Measurements from ENCODE around the gene SLCO2A1. TPM values are rescaled to one million over a fixed set of nuclear protein-coding genes. Genes with fewer than 3 reads are reported as not detected.

The SLCO2A1 gene
- total RNA-seq, 4 donors from 2014 or later = 15.0 to 33.0 (median 19.2) TPM

GRCh38 chr3:133992381-133992780 lies 37.3 kb downstream of the SLCO2A1 start:
- H3K27ac ChIP-seq = no peak overlapping the region
- no peaks in the 10 kb centered on the region for H3K27me3 ChIP-seq
- H3K4me3 ChIP-seq = no peak overlapping the region
- no peak for TF ChIP-seq CTCF (IDR thresholded peaks at IDR 0.05)
- TF ChIP-seq POLR2A (IDR thresholded peaks at IDR 0.05) = no peak
- no peaks in the 10 kb centered on the region for H3K36me3 ChIP-seq
- H3K4me1 ChIP-seq = no peaks in the 10 kb centered on the region
- H3K9me3 ChIP-seq = no peaks in the 10 kb centered on the region
- DNase-seq = no peak

- Histone ChIP-seq H3K4me1 (no peaks in the 10 kb centered on the region), H3K4me3 (no peak overlapping the region), H3K27ac (no peak overlapping the region), H3K27me3 (no peaks in the 10 kb centered on the region), H3K9me3 (no peaks in the 10 kb centered on the region), H3K36me3 (no peaks in the 10 kb centered on the region)
- no peak for DNase-seq
- TF ChIP-seq CTCF (IDR thresholded peaks at IDR 0.05) (no peak), POLR2A (IDR thresholded peaks at IDR 0.05) (no peak)
Measured at GRCh38 chr3:133991637-133992036, 38.1 kb downstream of the SLCO2A1 start.

- no peak overlapping the region for H3K27ac ChIP-seq
- no peaks in the 10 kb centered on the region for H3K36me3 ChIP-seq
- no peak for DNase-seq
Measured at GRCh38 chr3:133991209-133991608, 38.5 kb downstream of the SLCO2A1 start.

GRCh38 chr3:133989936-133990702 lies 39.6 kb downstream of the SLCO2A1 start:
- no peaks in the 10 kb centered on the region for H3K9me3 ChIP-seq
- H3K27me3 ChIP-seq = no peaks in the 10 kb centered on the region
- no peaks in the 10 kb centered on the region for H3K4me1 ChIP-seq
- no peak overlapping the region for H3K4me3 ChIP-seq
- H3K36me3 ChIP-seq = no peaks in the 10 kb centered on the region
- no peak overlapping the region for H3K27ac ChIP-seq
- no peak for TF ChIP-seq CTCF (IDR thresholded peaks at IDR 0.05)
- no peak for TF ChIP-seq POLR2A (IDR thresholded peaks at IDR 0.05)
- DNase-seq = no peak

More at GRCh38 chr3:133991209-133991608, 38.5 kb downstream of the SLCO2A1 start:
- Histone ChIP-seq H3K27me3 (no peaks in the 10 kb centered on the region), H3K4me1 (no peaks in the 10 kb centered on the region), H3K9me3 (no peaks in the 10 kb centered on the region), H3K4me3 (no peak overlapping the region)
- TF ChIP-seq POLR2A (IDR thresholded peaks at IDR 0.05) = no peak
- TF ChIP-seq CTCF (IDR thresholded peaks at IDR 0.05) = no peak

GRCh38 chr3:133988631-133989161 lies 41.0 kb downstream of the SLCO2A1 start:
- no peak for TF ChIP-seq POLR2A (IDR thresholded peaks at IDR 0.05)
- TF ChIP-seq CTCF (IDR thresholded peaks at IDR 0.05) = no peak
- no peaks in the 10 kb centered on the region for H3K36me3 ChIP-seq
- no peaks in the 10 kb centered on the region for H3K4me1 ChIP-seq
- no peaks in the 10 kb centered on the region for H3K9me3 ChIP-seq
- H3K4me3 ChIP-seq = no peak overlapping the region
- no peak for DNase-seq
- no peak overlapping the region for H3K27ac ChIP-seq
- no peaks in the 10 kb centered on the region for H3K27me3 ChIP-seq

All from Peyer's patch (tissue), 4 donors.